K562 (cell line): ENCODE data around the gene DYNC1H1. TPM values are rescaled to one million over a fixed set of nuclear protein-coding genes. Genes with fewer than 3 reads are reported as not detected.

Experiments used
- BRF2 ChIP-seq: IDR thresholded peaks from 3 replicates; pipeline ENCODE4 v1.6.1; 2011; ENCODE audit warnings: borderline replicate concordance, mild to moderate bottlenecking; ENCODE audit not compliant: insufficient read length, insufficient read depth
- CEBPZ ChIP-seq: fragments of 150-350 bp; IDR thresholded peaks from 2 replicates; pipeline ENCODE4 v1.6.1; 2014; ENCODE audit warnings: low read depth, mild to moderate bottlenecking, low read length, borderline replicate concordance
- ETV6 ChIP-seq, 3 experiments: fragments of 150-350 bp in 1 of 3; sonication (generic) in 1 of 3; formaldehyde crosslinking in 1 of 3; IDR thresholded peaks; 2 replicates each; pipeline versions ENCODE4 v1.6.1 to v1.8.0; 2014 to 2022; ENCODE audit warnings: borderline replicate concordance in 2 of 3, low read depth in 2 of 3, antibody characterized with exemption in 1 of 3, low read length in 1 of 3, mild to moderate bottlenecking in 1 of 3, missing genetic modification reagents in 1 of 3
- HES1 ChIP-seq: fragments of 450-650 bp; IDR thresholded peaks from 2 replicates; pipeline ENCODE4 v1.6.1; 2016; ENCODE audit warnings: low read depth, mild to moderate bottlenecking, moderate library complexity
- HEY1 ChIP-seq: fragments of 250-450 bp; sonication (Bioruptor Pico); IDR thresholded peaks from 2 replicates; pipeline ENCODE4 v1.5.0; 2020; ENCODE audit warnings: mild to moderate bottlenecking, moderate library complexity, borderline replicate concordance
- KDM1A ChIP-seq, 2 experiments: fragments of 450-650 bp; IDR thresholded peaks; 2 replicates each; pipeline ENCODE4 v1.6.1; 2016; ENCODE audit warnings: mild to moderate bottlenecking in 2 of 2
- MNT ChIP-seq, 2 experiments: fragments of 450-650 bp; conservative IDR thresholded peaks; 2 replicates each; pipeline ENCODE4 v1.6.1; 2017; ENCODE audit warnings: mild to moderate bottlenecking in 2 of 2, moderate library complexity in 2 of 2
- NCOR1 ChIP-seq: fragments of 450-650 bp; IDR thresholded peaks from 2 replicates; pipeline ENCODE4 v1.6.1; 2016; ENCODE audit warnings: mild to moderate bottlenecking, moderate library complexity
- RNF2 ChIP-seq: sonication (generic); IDR thresholded peaks from 2 replicates; pipeline ENCODE4 v1.6.1; 2016
- SAFB2 ChIP-seq: fragments of 200-400 bp; formaldehyde crosslinking; IDR thresholded peaks from 2 replicates; pipeline ENCODE4 v1.6.1; 2018; ENCODE audit warnings: borderline replicate concordance, low read length, low read depth, moderate library complexity; ENCODE audit not compliant: severe bottlenecking
- SMARCA4 ChIP-seq: fragments of 450-650 bp; IDR thresholded peaks from 2 replicates; pipeline ENCODE4 v1.6.1; 2016
- THRAP3 ChIP-seq: fragments of 450-650 bp; IDR thresholded peaks from 2 replicates; pipeline ENCODE4 v1.6.1; 2016; ENCODE audit warnings: mild to moderate bottlenecking, inconsistent platforms, borderline replicate concordance
- UBTF ChIP-seq, 2 experiments: IDR thresholded peaks; 2 replicates each; pipeline ENCODE4 v1.6.1; 2012; ENCODE audit warnings: improper control_type of control experiment in 2 of 2, low read depth in 2 of 2, low read length in 2 of 2, borderline replicate concordance in 1 of 2
- ZBTB9 ChIP-seq: fragments of 450-650 bp; formaldehyde crosslinking; IDR thresholded peaks from 2 replicates; pipeline ENCODE4 v1.4.0; 2020; ENCODE audit warnings: mild to moderate bottlenecking, moderate library complexity
- polyA plus RNA-seq, 8 experiments: library from polyadenylated mRNA; depleted of rRNA in 4 of 8; stranded (reverse) in 5 of 8; unstranded in 3 of 8; fragments of >200 nt; fragmentation: Nextera tagmentation in 2 of 8; fragmentation: Illumina TruSeq in 1 of 8; extraction: Ambion mirVana in 2 of 8; extraction: Trizol in 1 of 8; gene quantifications; 2 replicates each; pipeline versions ENCODE4 v1.2.1 to v1.2.3, GENCODE V29; 2011 to 2014; ENCODE audit warnings: inconsistent platforms in 1 of 8, missing spikeins in 1 of 8
- total RNA-seq, 7 experiments: library from RNA; depleted of rRNA in 6 of 7; stranded (reverse); fragments of >200 nt in 6 of 7; fragmentation: Illumina TruSeq in 2 of 7; extraction: Trizol in 2 of 7; gene quantifications; 2 replicates each; pipeline versions ENCODE4 v1.2.1 to v1.2.3, GENCODE V29; 2011 to 2021; ENCODE audit warnings: low replicate concordance in 1 of 7

DYNC1H1 gene
- total and polyA plus RNA-seq, 9 of the 15 experiments (the other 6 are each of a cell fraction or from before 2014, with no cell fraction given) = 31.9 to 335 (median 115) TPM

GRCh38 chr14:101957406-101958234 is 6.8 kb upstream of the DYNC1H1 start (continued):
- TF ChIP-seq UBTF (IDR thresholded peaks at IDR 0.05; ENCODE audit: borderline replicate concordance in 1 of 2, low read depth in 2 of 2, low read length in 2 of 2) (no peak), KDM1A (IDR thresholded peaks at IDR 0.05) (peak in 1 of 2 experiments; percentile 31; a peak in 1 of 4 replicates), HES1 (no peak), THRAP3 (no peak), CEBPZ (no peak), ETV6 (IDR thresholded peaks at IDR 0.05; ENCODE audit: borderline replicate concordance in 1 of 2, low read depth in 2 of 2, low read length in 1 of 2) (no peak), ETV6 (CRISPR knock-in tag; IDR thresholded peaks at IDR 0.05; ENCODE audit: borderline replicate concordance) (no peak), ZBTB9 (CRISPR knock-in tag) (no peak), NCOR1 (peak; percentile 54), RNF2 (no peak), SMARCA4 (0 out of 2 replicates have a peak, but pooled peaks have one; percentile 17), HEY1 (CRISPR knock-in tag) (no peak), BRF2 (no peak), MNT (conservative IDR thresholded peaks at IDR 0.05) (peak; percentile 91 to 95), SAFB2 (no peak)
